H1 (cell line): ENCODE results near the gene BDP1. TPM values are rescaled to one million over a fixed set of nuclear protein-coding genes. Genes with fewer than 3 reads are reported as not detected.

Source experiments
- CTCF ChIA-PET: fragments of 300-600 bp; sonication (Branson Sonifier 250); formaldehyde crosslinking; loops from one replicate; lab custom pipeline; 2021; ENCODE audit not compliant: partially characterized antibody; lab: Charles Lee
- POLR2A ChIA-PET: fragments of 300-600 bp; sonication (Branson Sonifier 250); formaldehyde crosslinking; loops from one replicate; lab custom pipeline; 2021; ENCODE audit warnings: inconsistent platforms; ENCODE audit not compliant: partially characterized antibody; lab: Charles Lee
- DNase-seq, 2 experiments: peaks; one replicate each; pipeline versions ENCODE4 v3.0.0 to v3.0.0-alpha.2; 2010 to 2022; ENCODE audit warnings: low spot score in 2 of 2, low read depth in 1 of 2, mixed read lengths in 1 of 2
- FAIRE-seq: peaks from 2 replicates; lab custom pipeline; 2011; peaks lifted over from hg19 to GRCh38; lab: Jason Lieb, UNC
- H2AFZ ChIP-seq: 2 replicates; pipeline ENCODE4 v1.8.1; 2012; ENCODE audit warnings: low read length, inconsistent platforms
- H2AK5ac ChIP-seq: 2 replicates; pipeline ENCODE4 v1.6.1; 2013; ENCODE audit warnings: low read depth, low read length
- H2BK120ac ChIP-seq: replicated peaks from 2 replicates; pipeline ENCODE3; 2013; ENCODE audit warnings: low read depth, low read length, inconsistent platforms
- H2BK12ac ChIP-seq: 2 replicates; pipeline ENCODE4 v1.6.1; 2013; ENCODE audit warnings: low read depth, low read length
- H2BK15ac ChIP-seq: 2 replicates; pipeline ENCODE4 v1.6.1; 2013; ENCODE audit warnings: low read length
- H2BK20ac ChIP-seq: 2 replicates; pipeline ENCODE4 v1.6.1; 2013; ENCODE audit warnings: low read length
- H2BK5ac ChIP-seq: 2 replicates; pipeline ENCODE4 v1.6.1; 2013; ENCODE audit warnings: low read depth, low read length
- H3K14ac ChIP-seq: 2 replicates; pipeline ENCODE4 v1.6.1; 2013; ENCODE audit warnings: inconsistent platforms; ENCODE audit not compliant: insufficient read length
- H3K18ac ChIP-seq: 2 replicates; pipeline ENCODE4 v1.6.1; 2013; ENCODE audit warnings: low read length; ENCODE audit errors: extremely low read depth
- H3K23ac ChIP-seq: 2 replicates; pipeline ENCODE4 v1.6.1; 2013; ENCODE audit warnings: inconsistent platforms; ENCODE audit not compliant: insufficient read length
- H3K23me2 ChIP-seq: 2 replicates; pipeline ENCODE4 v1.6.1; 2013; ENCODE audit warnings: low read depth, low read length
- H3K27ac ChIP-seq: 2 replicates; pipeline ENCODE4 v1.6.1; 2011; ENCODE audit warnings: low read depth, low read length, inconsistent platforms
- H3K27me3 ChIP-seq, 4 experiments: replicated peaks in 1 of 4; 1 replicate in 1 of 4; 2 replicates in 3 of 4; pipeline versions ENCODE4 v1.6.1 to v1.8.1; 2011 to 2013; ENCODE audit warnings: low read length in 3 of 4, mild to moderate bottlenecking in 3 of 4, inconsistent platforms in 2 of 4, mixed read lengths in 2 of 4, moderate library complexity in 1 of 4; ENCODE audit not compliant: control insufficient read depth in 3 of 4, insufficient read depth in 3 of 4; ENCODE audit errors: extremely low read depth in 1 of 4
- H3K36me3 ChIP-seq, 4 experiments: 2 replicates each; pipeline versions ENCODE4 v1.6.1 to v1.8.1; 2011 to 2013; ENCODE audit warnings: mild to moderate bottlenecking in 4 of 4, low read length in 3 of 4, moderate library complexity in 2 of 4, control low read depth in 1 of 4, inconsistent platforms in 1 of 4; ENCODE audit not compliant: insufficient read depth in 4 of 4, control insufficient read depth in 2 of 4
- H3K4ac ChIP-seq: replicated peaks from 2 replicates; pipeline ENCODE3; 2013; ENCODE audit warnings: low read length, low read depth, mixed read lengths, inconsistent platforms; ENCODE audit not compliant: insufficient read length
- H3K4me1 ChIP-seq, 4 experiments: replicated peaks in 1 of 4; 1 replicate in 1 of 4; 2 replicates in 3 of 4; pipeline versions ENCODE4 v1.6.1 to v1.8.1; 2011 to 2013; ENCODE audit warnings: low read length in 3 of 4, inconsistent platforms in 2 of 4, mixed read lengths in 1 of 4; ENCODE audit not compliant: insufficient read depth in 4 of 4, control insufficient read depth in 3 of 4
- H3K4me2 ChIP-seq, 2 experiments: 2 replicates each; pipeline versions ENCODE4 v1.6.1 to v1.8.1; 2011 to 2013; ENCODE audit warnings: low read depth in 2 of 2, low read length in 2 of 2, control low read depth in 1 of 2, inconsistent platforms in 1 of 2, mild to moderate bottlenecking in 1 of 2; ENCODE audit not compliant: insufficient read depth in 1 of 2
- H3K4me3 ChIP-seq, 4 experiments: fragments of 200-600, 300-600 bp in 1 of 4; sonication (generic), shearing (Covaris generic), sonication (Bioruptor Twin) in 1 of 4; 2 replicates each; pipeline versions ENCODE4 v1.5.1 to v1.8.1; 2011 to 2016; ENCODE audit warnings: low read length in 4 of 4, low read depth in 3 of 4, control low read depth in 2 of 4, inconsistent platforms in 2 of 4, mild to moderate bottlenecking in 2 of 4, mixed read lengths in 1 of 4, moderate library complexity in 1 of 4; ENCODE audit not compliant: insufficient read depth in 2 of 4; ENCODE audit errors: extremely low read depth in 1 of 4
- H3K56ac ChIP-seq: replicated peaks from 2 replicates; pipeline ENCODE3; 2013; ENCODE audit warnings: low read depth, mild to moderate bottlenecking, mixed read lengths, low read length, inconsistent platforms; ENCODE audit not compliant: insufficient read length
- H3K79me1 ChIP-seq: 2 replicates; pipeline ENCODE4 v1.6.1; 2013; ENCODE audit warnings: low read depth, low read length, control low read depth
- H3K79me2 ChIP-seq, 2 experiments: 2 replicates each; pipeline versions ENCODE4 v1.6.1 to v1.8.1; 2012 to 2013; ENCODE audit warnings: low read length in 2 of 2, mild to moderate bottlenecking in 2 of 2, inconsistent platforms in 1 of 2; ENCODE audit not compliant: insufficient read depth in 2 of 2, control insufficient read depth in 1 of 2
- H3K9ac ChIP-seq, 4 experiments: replicated peaks in 1 of 4; 1 replicate in 1 of 4; 2 replicates in 3 of 4; pipeline versions ENCODE4 v1.6.1 to v1.8.1; 2011 to 2013; ENCODE audit warnings: low read depth in 3 of 4, low read length in 3 of 4, control low read depth in 2 of 4, mild to moderate bottlenecking in 2 of 4, moderate library complexity in 2 of 4, inconsistent platforms in 1 of 4; ENCODE audit errors: extremely low read depth in 1 of 4
- H3K9me3 ChIP-seq, 2 experiments: 2 replicates each; pipeline versions ENCODE4 v1.6.1 to v1.8.1; 2012 to 2013; ENCODE audit warnings: mild to moderate bottlenecking in 2 of 2, moderate library complexity in 2 of 2, control low read depth in 1 of 2, inconsistent platforms in 1 of 2, low read depth in 1 of 2, low read length in 1 of 2, mixed read lengths in 1 of 2; ENCODE audit not compliant: insufficient read depth in 2 of 2
- H4K20me1 ChIP-seq, 2 experiments: replicated peaks in 1 of 2; 2 replicates each; pipeline versions ENCODE3 to v1.8.1; 2011 to 2013; ENCODE audit warnings: inconsistent platforms in 2 of 2, low read length in 2 of 2, mild to moderate bottlenecking in 1 of 2; ENCODE audit not compliant: insufficient read depth in 2 of 2, control insufficient read depth in 1 of 2
- H4K5ac ChIP-seq: 2 replicates; pipeline ENCODE4 v1.6.1; 2013; ENCODE audit warnings: low read length, low read depth, mixed read lengths, inconsistent platforms; ENCODE audit not compliant: insufficient read length
- H4K8ac ChIP-seq: 2 replicates; pipeline ENCODE4 v1.8.0; 2013; ENCODE audit warnings: mild to moderate bottlenecking, moderate library complexity, low read length, inconsistent platforms; ENCODE audit not compliant: insufficient read depth; ENCODE audit errors: extremely low read depth
- H4K91ac ChIP-seq: replicated peaks from 2 replicates; pipeline ENCODE3; 2013; ENCODE audit warnings: low read length, mixed read lengths, inconsistent platforms; ENCODE audit not compliant: insufficient read length
- BCL11A ChIP-seq, 2 experiments: IDR thresholded peaks; one replicate each; pipeline ENCODE4 v1.6.1; 2011; ENCODE audit warnings: low read depth in 2 of 2, low read length in 2 of 2, mild to moderate bottlenecking in 2 of 2
- CHD1 ChIP-seq: IDR thresholded peaks from 2 replicates; pipeline ENCODE4 v1.6.1; 2012; ENCODE audit warnings: low read depth, low read length, improper control_type of control experiment
- CHD2 ChIP-seq: IDR thresholded peaks from 2 replicates; pipeline ENCODE4 v1.6.1; 2012; ENCODE audit warnings: low read length, improper control_type of control experiment
- EP300 ChIP-seq, 2 experiments: IDR thresholded peaks; 1 replicate in 1 of 2; 2 replicates in 1 of 2; pipeline ENCODE4 v1.6.1; 2011 to 2012; ENCODE audit warnings: low read depth in 2 of 2, low read length in 2 of 2, mild to moderate bottlenecking in 2 of 2, borderline replicate concordance in 1 of 2, inconsistent platforms in 1 of 2, moderate library complexity in 1 of 2
- EZH2 ChIP-seq: fragments of 200-600 bp; sonication (generic); IDR thresholded peaks from 2 replicates; pipeline ENCODE4 v1.7.1; 2012; ENCODE audit warnings: low read depth, mild to moderate bottlenecking, moderate library complexity, low read length, inconsistent platforms; ENCODE audit not compliant: severe bottlenecking
- GABPA ChIP-seq: IDR thresholded peaks from 2 replicates; pipeline ENCODE4 v1.6.1; 2011; ENCODE audit warnings: mild to moderate bottlenecking, low read length, moderate library complexity, borderline replicate concordance; ENCODE audit not compliant: insufficient read depth
- JUN ChIP-seq: IDR thresholded peaks from 2 replicates; pipeline ENCODE4 v1.6.1; 2011; ENCODE audit warnings: low read depth, mild to moderate bottlenecking, improper control_type of control experiment, low read length
- POLR2A ChIP-seq, 2 experiments: IDR thresholded peaks; 1 replicate in 1 of 2; 2 replicates in 1 of 2; pipeline ENCODE4 v1.6.1; 2011; ENCODE audit warnings: low read depth in 2 of 2, low read length in 2 of 2, mild to moderate bottlenecking in 2 of 2; ENCODE audit errors: control extremely low read depth in 1 of 2
- SAP30 ChIP-seq: fragments of 300-600 bp; sonication (generic); IDR thresholded peaks from 2 replicates; pipeline ENCODE4 v1.7.1; 2012; ENCODE audit warnings: low read length, moderate library complexity, mild to moderate bottlenecking, inconsistent platforms; ENCODE audit not compliant: insufficient read depth, insufficient replicate concordance
- SP1 ChIP-seq: IDR thresholded peaks from 2 replicates; pipeline ENCODE4 v1.6.1; 2011; ENCODE audit warnings: low read depth, low read length
- TEAD4 ChIP-seq: IDR thresholded peaks from 2 replicates; pipeline ENCODE4 v1.6.1; 2012; ENCODE audit warnings: low read depth, low read length, inconsistent platforms, mixed read lengths
- WGBS, 2 experiments: shearing (Covaris generic) in 1 of 2; methylation state at CpG; one replicate each; pipeline versions ENCODE4 v1.1.6 to v1.1.7; 2013 to 2015; ENCODE audit warnings: low lambda C conversion rate in 2 of 2, mixed read lengths in 2 of 2, inconsistent platforms in 1 of 2, low coverage in 1 of 2, missing lambda C conversion rate in 1 of 2; ENCODE audit not compliant: insufficient replicate concordance in 2 of 2, insufficient coverage in 1 of 2, insufficient read length in 1 of 2; ENCODE audit errors: extremely low coverage in 1 of 2, missing lambda C conversion rate in 1 of 2; 5-methylcytosine and 5-hydroxymethylcytosine counted together
- polyA plus RNA-seq, 7 experiments: library from polyadenylated mRNA; depleted of rRNA in 3 of 7; stranded (reverse) in 5 of 7; unstranded in 2 of 7; fragments of >200 nt in 5 of 7; fragments of 200-250 nt in 2 of 7; gene quantifications; 1 replicate in 5 of 7; 2 replicates in 1 of 7; 4 replicates in 1 of 7; pipeline versions ENCODE4 v1.2.1 to v1.2.3, GENCODE V29; 2011 to 2013; ENCODE audit warnings: missing spikeins in 2 of 7, mixed read lengths in 2 of 7
- total RNA-seq: library from RNA; stranded (reverse); fragmentation: NEBNext Ultra II Directional; extraction: Animal tissue kit (Norgen Biotek cat#: 25700); gene quantifications from 2 replicates; pipeline ENCODE4 v1.2.1, GENCODE V29; 2021
- TF ChIP-seq, protein P1 (sequence below), 3 experiments: IDR thresholded peaks; 1 replicate in 2 of 3; 2 replicates in 1 of 3; pipeline versions ENCODE4 v1.5.1 to v1.6.1; 2011; ENCODE audit warnings: low read length in 3 of 3, mild to moderate bottlenecking in 3 of 3, inconsistent platforms in 2 of 3, low read depth in 1 of 3, moderate library complexity in 1 of 3; ENCODE audit not compliant: insufficient read depth in 1 of 3; ENCODE audit errors: control extremely low read depth in 1 of 3

Gene BDP1
- total and polyA plus RNA-seq, 2 of the 8 experiments (the other 6 are each of a cell fraction or from before 2014, with no cell fraction given), result 4.7 to 32.1 TPM

DNA sequence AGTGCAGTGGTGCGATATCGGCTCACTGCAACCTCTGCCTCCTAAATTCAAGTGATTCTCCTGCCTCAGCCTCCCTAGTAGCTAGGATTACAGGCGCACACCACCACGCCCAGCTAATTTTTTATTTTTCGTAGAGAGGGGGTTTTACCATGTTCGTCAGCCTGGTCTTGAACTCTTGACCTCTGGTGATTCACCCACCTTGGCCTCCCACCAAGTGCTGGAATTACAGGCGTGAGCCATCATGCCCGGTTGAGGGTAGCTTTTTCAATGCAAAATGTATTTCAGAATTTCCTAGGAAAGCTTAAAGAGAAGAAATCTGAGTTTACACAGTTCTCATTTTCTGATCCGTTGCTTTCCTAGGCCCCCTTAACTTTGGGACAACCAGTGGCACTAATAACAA is 15.7 kb downstream of the BDP1 start:
- peaks cover 6 to 39% (median 17%) of the 10 kb centered on the region in 4 experiments for H3K36me3 ChIP-seq
- no peaks in the 10 kb centered on the region for H3K23me2 ChIP-seq
- no peak overlapping the region for H2BK20ac ChIP-seq
- no peaks in the 10 kb centered on the region for H3K79me1 ChIP-seq
- TF ChIP-seq CHD1 (no peak), BCL11A (IDR thresholded peaks at IDR 0.05; ENCODE audit: low read depth in 2 of 2, low read length in 2 of 2) (no peak), CHD2 (no peak), TEAD4 (no peak), POLR2A (IDR thresholded peaks at IDR 0.05; ENCODE audit: control extremely low read depth in 1 of 2, low read depth in 2 of 2, low read length in 2 of 2) (no peak), GABPA (no peak), SP1 (no peak), EP300 (IDR thresholded peaks at IDR 0.05; ENCODE audit: borderline replicate concordance in 1 of 2, low read depth in 2 of 2, low read length in 2 of 2) (no peak), EZH2 (no peak), JUN (no peak), SAP30 (no peak)
- TF ChIP-seq, protein P1, sequence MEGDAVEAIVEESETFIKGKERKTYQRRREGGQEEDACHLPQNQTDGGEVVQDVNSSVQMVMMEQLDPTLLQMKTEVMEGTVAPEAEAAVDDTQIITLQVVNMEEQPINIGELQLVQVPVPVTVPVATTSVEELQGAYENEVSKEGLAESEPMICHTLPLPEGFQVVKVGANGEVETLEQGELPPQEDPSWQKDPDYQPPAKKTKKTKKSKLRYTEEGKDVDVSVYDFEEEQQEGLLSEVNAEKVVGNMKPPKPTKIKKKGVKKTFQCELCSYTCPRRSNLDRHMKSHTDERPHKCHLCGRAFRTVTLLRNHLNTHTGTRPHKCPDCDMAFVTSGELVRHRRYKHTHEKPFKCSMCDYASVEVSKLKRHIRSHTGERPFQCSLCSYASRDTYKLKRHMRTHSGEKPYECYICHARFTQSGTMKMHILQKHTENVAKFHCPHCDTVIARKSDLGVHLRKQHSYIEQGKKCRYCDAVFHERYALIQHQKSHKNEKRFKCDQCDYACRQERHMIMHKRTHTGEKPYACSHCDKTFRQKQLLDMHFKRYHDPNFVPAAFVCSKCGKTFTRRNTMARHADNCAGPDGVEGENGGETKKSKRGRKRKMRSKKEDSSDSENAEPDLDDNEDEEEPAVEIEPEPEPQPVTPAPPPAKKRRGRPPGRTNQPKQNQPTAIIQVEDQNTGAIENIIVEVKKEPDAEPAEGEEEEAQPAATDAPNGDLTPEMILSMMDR (IDR thresholded peaks at IDR 0.05; ENCODE audit: control extremely low read depth in 1 of 3, insufficient read depth in 1 of 3, low read depth in 1 of 3, low read length in 3 of 3), result no peak
- no peak overlapping the region for H3K18ac ChIP-seq
- no peak overlapping the region for H3K14ac ChIP-seq
- no peak overlapping the region; the same call in 1 of the 2 replicates for H4K8ac ChIP-seq
- H3K27me3 ChIP-seq, result no peaks in the 10 kb centered on the region
- ChIA-PET POLR2A (no interaction called here), CTCF (interaction anchor here (0.8 kb wide), 1 partner anchor 33 kb away, joined by 3 read pairs; no protein-coding TSS in a partner anchor)
- no peak overlapping the region for H3K4me3 ChIP-seq
- no peak overlapping the region for H2BK120ac ChIP-seq
- no peak overlapping the region for H3K4ac ChIP-seq
- FAIRE-seq (no peak), DNase-seq (no peak)
- H2BK5ac ChIP-seq, result no peak overlapping the region
- H4K5ac ChIP-seq, result no peak overlapping the region
- H2AFZ ChIP-seq, result no peak overlapping the region
- H3K23ac ChIP-seq, result no peak overlapping the region
- H3K79me2 ChIP-seq, result no peaks in the 10 kb centered on the region
- 96% methylated on average over 9 of the region's 9 CpGs; no CpG with 5 or more reads in 1 of the 2 experiments for WGBS, 2 experiments
- no peak overlapping the region for H3K27ac ChIP-seq
- H2BK15ac ChIP-seq, result no peak overlapping the region
- H3K4me2 ChIP-seq, result no peak overlapping the region
- no peaks in the 10 kb centered on the region for H4K20me1 ChIP-seq
- H3K9ac ChIP-seq, result no peak overlapping the region
- no peak overlapping the region for H4K91ac ChIP-seq
- H3K4me1 ChIP-seq, result no peaks in the 10 kb centered on the region
- no peak overlapping the region for H2AK5ac ChIP-seq
- H2BK12ac ChIP-seq, result no peak overlapping the region
- H3K56ac ChIP-seq, result no peak overlapping the region
- H3K9me3 ChIP-seq, result no peaks in the 10 kb centered on the region
